ENCODE results near the gene TRAK2. TPM values are rescaled to one million over a fixed set of nuclear protein-coding genes. Genes with fewer than 3 reads are reported as not detected.
A peak's percentile ranks its signal among the peaks of the same experiment; 100 is the strongest.

The TRAK2 gene
- total RNA-seq, 4 donors from 2014 or later: 14.3 to 45.4 (median 20.3) TPM

GRCh38 chr2:201414099-201415023 is 36.9 kb downstream of the TRAK2 start:
- no peak overlapping the region for H3K4me3 ChIP-seq
- peaks cover 32% of the 10 kb centered on the region for H3K4me1 ChIP-seq
- H3K27ac ChIP-seq: no peak overlapping the region
- H3K9me3 ChIP-seq: no peaks in the 10 kb centered on the region
- 46% methylated on average over 3 of the region's 3 CpGs for WGBS
- no peaks in the 10 kb centered on the region for H3K27me3 ChIP-seq
- no peak for TF ChIP-seq POLR2A (IDR thresholded peaks at IDR 0.05)
- TF ChIP-seq POLR2AphosphoS5 (IDR thresholded peaks at IDR 0.05): no peak
- no peaks in the 10 kb centered on the region for H3K36me3 ChIP-seq
- DNase-seq (ENCODE audit: low spot score in 2 of 2): no peak

- Histone ChIP-seq H3K4me1 (peaks cover 32% of the 10 kb centered on the region), H3K9me3 (no peaks in the 10 kb centered on the region), H3K27me3 (no peaks in the 10 kb centered on the region), H3K27ac (no peak overlapping the region), H3K36me3 (no peaks in the 10 kb centered on the region), H3K4me3 (no peak overlapping the region)
- WGBS: 68% methylated on average over 4 of the region's 4 CpGs
- DNase-seq (ENCODE audit: low spot score in 2 of 2): no peak
- TF ChIP-seq POLR2AphosphoS5 (IDR thresholded peaks at IDR 0.05) (no peak), EP300 (IDR thresholded peaks at IDR 0.05) (no peak), CTCF (IDR thresholded peaks at IDR 0.05) (no peak), POLR2A (IDR thresholded peaks at IDR 0.05) (no peak)
Observed at GRCh38 chr2:201413552-201413951, 37.7 kb downstream of the TRAK2 start.

GRCh38 chr2:201413143-201413542 is 38.1 kb downstream of the TRAK2 start:
- Histone ChIP-seq H3K27ac (no peak overlapping the region), H3K9me3 (no peaks in the 10 kb centered on the region), H3K4me1 (peaks cover 32% of the 10 kb centered on the region), H3K4me3 (no peak overlapping the region), H3K27me3 (no peaks in the 10 kb centered on the region), H3K36me3 (no peaks in the 10 kb centered on the region)
- no peak for TF ChIP-seq POLR2A (IDR thresholded peaks at IDR 0.05)
- 54% methylated on average over 2 of the region's 2 CpGs for WGBS
- no peak for DNase-seq (ENCODE audit: low spot score in 2 of 2)

GRCh38 chr2:201411421-201411820 is 39.8 kb downstream of the TRAK2 start:
- Histone ChIP-seq H3K9me3 (no peaks in the 10 kb centered on the region), H3K4me3 (no peak overlapping the region), H3K27ac (peak overlapping the region; percentile 60), H3K36me3 (no peaks in the 10 kb centered on the region), H3K27me3 (no peaks in the 10 kb centered on the region), H3K4me1 (peaks cover 42% of the 10 kb centered on the region)
- DNase-seq (ENCODE audit: low spot score in 2 of 2): no peak
- peak in 2 of 3 donors; percentile 27 to 38 for TF ChIP-seq POLR2AphosphoS5 (IDR thresholded peaks at IDR 0.05)
- no peak for TF ChIP-seq EP300 (IDR thresholded peaks at IDR 0.05)

- H3K36me3 ChIP-seq: no peaks in the 10 kb centered on the region
- TF ChIP-seq POLR2AphosphoS5 (IDR thresholded peaks at IDR 0.05): no peak
- TF ChIP-seq CTCF (IDR thresholded peaks at IDR 0.05): no peak
- TF ChIP-seq POLR2A (IDR thresholded peaks at IDR 0.05): no peak
- no peaks in the 10 kb centered on the region for H3K9me3 ChIP-seq
- H3K4me3 ChIP-seq: no peak overlapping the region
- H3K27ac ChIP-seq: no peak overlapping the region
- no peak for DNase-seq (ENCODE audit: low spot score in 2 of 2)
- WGBS: 94% methylated on average over 3 of the region's 3 CpGs
- H3K4me1 ChIP-seq: peaks cover 48% of the 10 kb centered on the region
- no peaks in the 10 kb centered on the region for H3K27me3 ChIP-seq
Observed at GRCh38 chr2:201408931-201409330, 42.3 kb downstream of the TRAK2 start.

GRCh38 chr2:201407265-201407664 is 44.0 kb downstream of the TRAK2 start:
- Histone ChIP-seq H3K4me3 (no peak overlapping the region), H3K9me3 (no peaks in the 10 kb centered on the region), H3K36me3 (no peaks in the 10 kb centered on the region), H3K27me3 (no peaks in the 10 kb centered on the region), H3K4me1 (peaks cover 44% of the 10 kb centered on the region), H3K27ac (no peak overlapping the region)
- 98% methylated on average over 2 of the region's 2 CpGs for WGBS
- TF ChIP-seq POLR2AphosphoS5 (IDR thresholded peaks at IDR 0.05) (no peak), CTCF (IDR thresholded peaks at IDR 0.05) (no peak), EP300 (IDR thresholded peaks at IDR 0.05) (no peak), POLR2A (IDR thresholded peaks at IDR 0.05) (no peak)
- DNase-seq (ENCODE audit: low spot score in 2 of 2): no peak
